K562 (cell line): ENCODE data around the gene RIPPLY3. TPM values are rescaled to one million over a fixed set of nuclear protein-coding genes. Genes with fewer than 3 reads are reported as not detected.

Experiments
- CCAR2 ChIP-seq: fragments of 200-400 bp; formaldehyde crosslinking; IDR thresholded peaks from 2 replicates; pipeline ENCODE4 v1.6.1; 2017; ENCODE audit warnings: mild to moderate bottlenecking, low read depth, low read length
- EHMT2 ChIP-seq: fragments of 450-650 bp; IDR thresholded peaks from 2 replicates; pipeline ENCODE4 v1.6.1; 2018; ENCODE audit warnings: antibody characterized with exemption
- EP400 ChIP-seq: fragments of 450-650 bp; IDR thresholded peaks from 2 replicates; pipeline ENCODE4 v1.6.1; 2017; ENCODE audit warnings: antibody characterized with exemption, mild to moderate bottlenecking, moderate library complexity
- HCFC1 ChIP-seq: IDR thresholded peaks from 2 replicates; pipeline ENCODE4 v1.6.1; 2012; ENCODE audit warnings: low read depth, low read length, improper control_type of control experiment
- HNRNPL ChIP-seq: fragments of 200-400 bp; formaldehyde crosslinking; IDR thresholded peaks from 2 replicates; pipeline ENCODE4 v1.6.1; 2017; ENCODE audit warnings: low read depth, mild to moderate bottlenecking, low read length
- MITF ChIP-seq: IDR thresholded peaks from 2 replicates; pipeline ENCODE4 v1.6.1; 2014; ENCODE audit warnings: antibody characterized with exemption
- MTA1 ChIP-seq: fragments of 450-650 bp; IDR thresholded peaks from 2 replicates; pipeline ENCODE4 v1.6.1; 2017; ENCODE audit warnings: borderline replicate concordance
- NRF1 ChIP-seq, 2 experiments: fragments of 450-650 bp; IDR thresholded peaks in 1 of 2; conservative IDR thresholded peaks in 1 of 2; 2 replicates each; pipeline ENCODE4 v1.6.1; 2014; ENCODE audit warnings: mild to moderate bottlenecking in 2 of 2
- RBBP5 ChIP-seq: fragments of 200-600 bp; sonication (generic); IDR thresholded peaks from 2 replicates; pipeline ENCODE4 v1.6.1; 2012; ENCODE audit warnings: borderline replicate concordance, mild to moderate bottlenecking, low read length, control low read depth, inconsistent platforms; ENCODE audit not compliant: insufficient read depth, poor library complexity, severe bottlenecking
- RCOR1 ChIP-seq, 2 experiments: IDR thresholded peaks; 2 replicates each; pipeline ENCODE4 v1.6.1; 2012; ENCODE audit warnings: low read depth in 2 of 2, low read length in 2 of 2, borderline replicate concordance in 1 of 2, improper control_type of control experiment in 1 of 2
- RHOXF2B ChIP-seq: fragments of 250-450 bp; sonication (Bioruptor Pico); conservative IDR thresholded peaks from 2 replicates; pipeline ENCODE4 v1.5.1; 2021
- SNRNP70 ChIP-seq: fragments of 200-400 bp; formaldehyde crosslinking; optimal IDR thresholded peaks from 2 replicates; pipeline ENCODE3; 2017; ENCODE audit warnings: low read depth, low read length
- SREBF2 ChIP-seq: sonication (generic); formaldehyde crosslinking; IDR thresholded peaks from 2 replicates; pipeline ENCODE4 v1.4.0; 2020; ENCODE audit warnings: mild to moderate bottlenecking, missing genetic modification reagents
- SUPT5H ChIP-seq: fragments of 450-650 bp; IDR thresholded peaks from 2 replicates; pipeline ENCODE4 v1.6.1; 2016
- TAF9B ChIP-seq: fragments of 450-650 bp; IDR thresholded peaks from 2 replicates; pipeline ENCODE4 v1.6.1; 2018; ENCODE audit warnings: mild to moderate bottlenecking; ENCODE audit not compliant: partially characterized antibody
- TRIM28 ChIP-seq: fragments of 450-650 bp; IDR thresholded peaks from 2 replicates; pipeline ENCODE4 v1.6.1; 2017
- ZBTB12 ChIP-seq: fragments of 250-450 bp; sonication (Bioruptor Pico); IDR thresholded peaks from 2 replicates; pipeline ENCODE4 v1.4.0; 2020
- ZC3H8 ChIP-seq: fragments of 450-650 bp; IDR thresholded peaks from 2 replicates; pipeline ENCODE4 v1.6.1; 2017
- ZNF175 ChIP-seq: fragments of 200-800 bp; sonication (Bioruptor generic); IDR thresholded peaks from 2 replicates; pipeline ENCODE4 v1.6.1; 2016; ENCODE audit warnings: low read depth, mild to moderate bottlenecking, missing genetic modification characterization, missing compliant biosample characterization
- ZNF239 ChIP-seq: fragments of 250-450 bp; sonication (Bioruptor Pico); IDR thresholded peaks from 2 replicates; pipeline ENCODE4 v1.4.0; 2020; ENCODE audit warnings: mild to moderate bottlenecking
- polyA plus RNA-seq, 8 experiments: library from polyadenylated mRNA; depleted of rRNA in 4 of 8; stranded (reverse) in 5 of 8; unstranded in 3 of 8; fragments of >200 nt; fragmentation: Nextera tagmentation in 2 of 8; fragmentation: Illumina TruSeq in 1 of 8; extraction: Ambion mirVana in 2 of 8; extraction: Trizol in 1 of 8; gene quantifications; 2 replicates each; pipeline versions ENCODE4 v1.2.1 to v1.2.3, GENCODE V29; 2011 to 2014; ENCODE audit warnings: inconsistent platforms in 1 of 8, missing spikeins in 1 of 8
- total RNA-seq, 7 experiments: library from RNA; depleted of rRNA in 6 of 7; stranded (reverse); fragments of >200 nt in 6 of 7; fragmentation: Illumina TruSeq in 2 of 7; extraction: Trizol in 2 of 7; gene quantifications; 2 replicates each; pipeline versions ENCODE4 v1.2.1 to v1.2.3, GENCODE V29; 2011 to 2021; ENCODE audit warnings: low replicate concordance in 1 of 7
- TF ChIP-seq, protein P1 (sequence below), 2 experiments: fragments of 450-650 bp; IDR thresholded peaks; 2 replicates each; pipeline ENCODE4 v1.6.1; 2018; ENCODE audit warnings: mild to moderate bottlenecking in 2 of 2, low read depth in 1 of 2; ENCODE audit not compliant: partially characterized antibody in 2 of 2

Gene RIPPLY3
- total and polyA plus RNA-seq, 9 of the 15 experiments (the other 6 are each of a cell fraction or from before 2014, with no cell fraction given): not detected

GRCh38 chr21:36976882-36977651, 29.4 kb upstream of the RIPPLY3 start (continued):
- TF ChIP-seq, protein P1, sequence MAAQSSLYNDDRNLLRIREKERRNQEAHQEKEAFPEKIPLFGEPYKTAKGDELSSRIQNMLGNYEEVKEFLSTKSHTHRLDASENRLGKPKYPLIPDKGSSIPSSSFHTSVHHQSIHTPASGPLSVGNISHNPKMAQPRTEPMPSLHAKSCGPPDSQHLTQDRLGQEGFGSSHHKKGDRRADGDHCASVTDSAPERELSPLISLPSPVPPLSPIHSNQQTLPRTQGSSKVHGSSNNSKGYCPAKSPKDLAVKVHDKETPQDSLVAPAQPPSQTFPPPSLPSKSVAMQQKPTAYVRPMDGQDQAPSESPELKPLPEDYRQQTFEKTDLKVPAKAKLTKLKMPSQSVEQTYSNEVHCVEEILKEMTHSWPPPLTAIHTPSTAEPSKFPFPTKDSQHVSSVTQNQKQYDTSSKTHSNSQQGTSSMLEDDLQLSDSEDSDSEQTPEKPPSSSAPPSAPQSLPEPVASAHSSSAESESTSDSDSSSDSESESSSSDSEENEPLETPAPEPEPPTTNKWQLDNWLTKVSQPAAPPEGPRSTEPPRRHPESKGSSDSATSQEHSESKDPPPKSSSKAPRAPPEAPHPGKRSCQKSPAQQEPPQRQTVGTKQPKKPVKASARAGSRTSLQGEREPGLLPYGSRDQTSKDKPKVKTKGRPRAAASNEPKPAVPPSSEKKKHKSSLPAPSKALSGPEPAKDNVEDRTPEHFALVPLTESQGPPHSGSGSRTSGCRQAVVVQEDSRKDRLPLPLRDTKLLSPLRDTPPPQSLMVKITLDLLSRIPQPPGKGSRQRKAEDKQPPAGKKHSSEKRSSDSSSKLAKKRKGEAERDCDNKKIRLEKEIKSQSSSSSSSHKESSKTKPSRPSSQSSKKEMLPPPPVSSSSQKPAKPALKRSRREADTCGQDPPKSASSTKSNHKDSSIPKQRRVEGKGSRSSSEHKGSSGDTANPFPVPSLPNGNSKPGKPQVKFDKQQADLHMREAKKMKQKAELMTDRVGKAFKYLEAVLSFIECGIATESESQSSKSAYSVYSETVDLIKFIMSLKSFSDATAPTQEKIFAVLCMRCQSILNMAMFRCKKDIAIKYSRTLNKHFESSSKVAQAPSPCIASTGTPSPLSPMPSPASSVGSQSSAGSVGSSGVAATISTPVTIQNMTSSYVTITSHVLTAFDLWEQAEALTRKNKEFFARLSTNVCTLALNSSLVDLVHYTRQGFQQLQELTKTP (IDR thresholded peaks at IDR 0.05; ENCODE audit: low read depth in 1 of 2, partially characterized antibody in 2 of 2): peak in 1 of 2 experiments; percentile 90
- TF ChIP-seq TAF9B: no peak
- TF ChIP-seq RCOR1 (IDR thresholded peaks at IDR 0.05; ENCODE audit: borderline replicate concordance in 1 of 2, low read depth in 2 of 2, low read length in 2 of 2): peak in 1 of 2 experiments; percentile 42; a peak in 2 of 4 replicates
- TF ChIP-seq EP400: peak; percentile 33
- no peak for TF ChIP-seq SNRNP70
- TF ChIP-seq RBBP5: no peak
- TF ChIP-seq MITF: no peak
- no peak for TF ChIP-seq ZNF239
- TF ChIP-seq ZBTB12 (CRISPR knock-in tag): no peak
- no peak for TF ChIP-seq CCAR2
- 0 out of 2 replicates have a peak, but pooled peaks have one; percentile 51 for TF ChIP-seq MTA1
- TF ChIP-seq SUPT5H: no peak
- no peak for TF ChIP-seq TRIM28
- TF ChIP-seq HNRNPL: no peak
- no peak for TF ChIP-seq HCFC1
- no peak for TF ChIP-seq SREBF2 (CRISPR knock-in tag)
- no peak for TF ChIP-seq RHOXF2B (CRISPR knock-in tag)
- TF ChIP-seq ZC3H8: no peak
- TF ChIP-seq EHMT2: no peak
- TF ChIP-seq ZNF175 (CRISPR knock-in tag): no peak
- 0 out of 4 replicates have a peak, but pooled peaks have one; percentile 16 to 18 for TF ChIP-seq NRF1 (conservative IDR thresholded peaks at IDR 0.05 in 1 of 2, IDR thresholded peaks at IDR 0.05 in 1 of 2)
